K562 (cell line): ENCODE measurements around the gene TENM4. TPM values are rescaled to one million over a fixed set of nuclear protein-coding genes. Genes with fewer than 3 reads are reported as not detected.

Source experiments
- ATAC-seq: fragments of 200-7000 bp; cut with Tn5 transposase; 3 replicates; pipeline ENCODE4 v1.9.1; 2020; ENCODE audit warnings: moderate library complexity
- BruUV-seq: library from RNA; stranded (reverse); fragments of 400-500 nt; replicated peaks from 2 replicates; lab custom pipeline; 2021; lab: Mats Ljungman, UMichigan
- CTCF ChIA-PET: fragments of 300-600 bp; formaldehyde crosslinking; extraction: SDS; loops from one replicate; lab custom pipeline; 2021; ENCODE audit warnings: low intra/inter-chr PET ratio; lab: Yijun Ruan, JAX
- POLR2A ChIA-PET: fragments of 300-600, 350-650 bp; sonication (Branson Sonifier 250); formaldehyde crosslinking; extraction: SDS; loops from one replicate; lab custom pipeline; 2021; ENCODE audit warnings: antibody characterized with exemption, inconsistent platforms; lab: Yijun Ruan, JAX
- DNase-seq, 4 experiments: peaks; one replicate each; pipeline versions ENCODE4 v3.0.0 to v3.0.0-alpha.2; 2011 to 2018; ENCODE audit warnings: low spot score in 3 of 4, mixed read lengths in 3 of 4; ENCODE audit errors: extremely low read depth in 1 of 4
- FAIRE-seq: peaks from 2 replicates; lab custom pipeline; 2011; peaks lifted over from hg19 to GRCh38; lab: Jason Lieb, UNC
- H2AFZ ChIP-seq: 2 replicates; pipeline ENCODE4 v1.6.0; 2011; ENCODE audit warnings: low read depth, low read length, control low read depth, inconsistent platforms
- H3K27ac ChIP-seq: fragments of 200-600 bp; 3 replicates; pipeline ENCODE4 v1.8.0; 2011; ENCODE audit warnings: low read depth, mild to moderate bottlenecking, control low read depth, inconsistent platforms, low read length, moderate library complexity, mixed read lengths; ENCODE audit errors: extremely low read depth
- H3K27me3 ChIP-seq, 2 experiments: fragments of 300-600 bp in 1 of 2; 2 replicates in 1 of 2; 3 replicates in 1 of 2; pipeline versions ENCODE4 v1.6.0 to v1.8.0; 2011; ENCODE audit warnings: inconsistent platforms in 2 of 2, low read length in 2 of 2, mild to moderate bottlenecking in 1 of 2, mixed read lengths in 1 of 2, moderate library complexity in 1 of 2; ENCODE audit not compliant: control insufficient read depth in 2 of 2, insufficient read depth in 2 of 2
- H3K36me3 ChIP-seq: fragments of 300-600 bp; 3 replicates; pipeline ENCODE4 v1.8.0; 2011; ENCODE audit warnings: mild to moderate bottlenecking, low read length, inconsistent platforms; ENCODE audit not compliant: control insufficient read depth, insufficient read depth
- H3K4me1 ChIP-seq, 2 experiments: fragments of 200-600 bp in 1 of 2; replicated peaks in 1 of 2; 2 replicates in 1 of 2; 3 replicates in 1 of 2; pipeline versions ENCODE4 v1.5.1 to v1.8.0; 2011; ENCODE audit warnings: inconsistent platforms in 2 of 2, low read length in 2 of 2, mild to moderate bottlenecking in 1 of 2, mixed read lengths in 1 of 2, moderate library complexity in 1 of 2; ENCODE audit not compliant: control insufficient read depth in 2 of 2, insufficient read depth in 2 of 2
- H3K4me2 ChIP-seq: 2 replicates; pipeline ENCODE4 v1.6.1; 2011; ENCODE audit warnings: low read length, control low read depth, inconsistent platforms, mixed read lengths; ENCODE audit not compliant: insufficient read depth
- H3K4me3 ChIP-seq: fragments of 200-600 bp; sonication (generic), shearing (Covaris generic); 2 replicates; pipeline ENCODE4 v1.5.1; 2016; ENCODE audit warnings: control low read depth, inconsistent platforms
- H3K79me2 ChIP-seq: fragments of 200-600 bp; 3 replicates; pipeline ENCODE4 v1.8.0; 2011; ENCODE audit warnings: low read length, inconsistent platforms; ENCODE audit not compliant: control insufficient read depth, insufficient read depth
- H3K9ac ChIP-seq, 2 experiments: 2 replicates each; pipeline versions ENCODE4 v1.6.0 to v1.6.1; 2011; ENCODE audit warnings: low read depth in 2 of 2, low read length in 2 of 2, control low read depth in 1 of 2, inconsistent platforms in 1 of 2, mild to moderate bottlenecking in 1 of 2, mixed read lengths in 1 of 2; ENCODE audit not compliant: insufficient read depth in 1 of 2
- H3K9me1 ChIP-seq: one replicate; pipeline ENCODE4 v1.6.0; 2011; ENCODE audit warnings: inconsistent platforms, mild to moderate bottlenecking, low read length, moderate library complexity; ENCODE audit not compliant: control insufficient read depth, insufficient read depth
- H3K9me3 ChIP-seq: replicated peaks from 2 replicates; pipeline ENCODE4 v1.5.1; 2011; ENCODE audit warnings: low read depth, low read length, inconsistent platforms; ENCODE audit not compliant: control insufficient read depth, insufficient read depth
- H4K20me1 ChIP-seq: replicated peaks from 2 replicates; pipeline ENCODE4 v1.6.1; 2011; ENCODE audit warnings: low read length, inconsistent platforms, mixed read lengths; ENCODE audit not compliant: control insufficient read depth, insufficient read depth
- ADNP ChIP-seq: fragments of 200-800 bp; sonication (Bioruptor generic); IDR thresholded peaks from 2 replicates; pipeline ENCODE4 v1.6.1; 2016; ENCODE audit warnings: missing genetic modification characterization, missing compliant biosample characterization
- MYBL2 ChIP-seq, 2 experiments: fragments of 450-650 bp in 1 of 2; sonication (generic) in 1 of 2; formaldehyde crosslinking in 1 of 2; IDR thresholded peaks; 2 replicates each; pipeline versions ENCODE4 v1.6.1 to v1.8.1; 2017 to 2022; ENCODE audit warnings: borderline replicate concordance in 1 of 2, inconsistent platforms in 1 of 2, low read depth in 1 of 2, mild to moderate bottlenecking in 1 of 2, missing genetic modification reagents in 1 of 2, moderate library complexity in 1 of 2
- NCOR1 ChIP-seq: fragments of 450-650 bp; IDR thresholded peaks from 2 replicates; pipeline ENCODE4 v1.6.1; 2016; ENCODE audit warnings: mild to moderate bottlenecking, moderate library complexity
- NFE2L1 ChIP-seq: fragments of 450-650 bp; IDR thresholded peaks from 2 replicates; pipeline ENCODE4 v1.6.1; 2016; ENCODE audit warnings: missing genetic modification characterization, low read depth, mild to moderate bottlenecking, missing compliant biosample characterization, moderate library complexity, borderline replicate concordance
- RBM25 ChIP-seq: fragments of 200-400 bp; formaldehyde crosslinking; IDR thresholded peaks from 2 replicates; pipeline ENCODE4 v1.6.1; 2018; ENCODE audit warnings: low read length, low read depth, moderate library complexity; ENCODE audit not compliant: severe bottlenecking
- YY1 ChIP-seq, 3 experiments: IDR thresholded peaks; 2 replicates each; pipeline ENCODE4 v1.6.1; 2011; ENCODE audit warnings: low read length in 2 of 3, mild to moderate bottlenecking in 2 of 3, moderate library complexity in 2 of 3, borderline replicate concordance in 1 of 3, control low read depth in 1 of 3, low read depth in 1 of 3; ENCODE audit not compliant: insufficient read depth in 3 of 3, insufficient replicate concordance in 2 of 3, control insufficient read depth in 1 of 3, insufficient read length in 1 of 3; ENCODE audit errors: extremely low read depth in 1 of 3
- ZBTB1 ChIP-seq: sonication (generic); formaldehyde crosslinking; IDR thresholded peaks from 2 replicates; pipeline ENCODE4 v1.8.1; 2023; ENCODE audit warnings: missing genetic modification reagents, low read depth, mild to moderate bottlenecking, borderline replicate concordance
- WGBS: fragments of 100-300 bp; shearing (Covaris generic); methylation state at CpG from one replicate; pipeline ENCODE4 v1.1.6; 2016; ENCODE audit warnings: low coverage, mixed read lengths; ENCODE audit not compliant: insufficient coverage; ENCODE audit errors: missing lambda C conversion rate; 5-methylcytosine and 5-hydroxymethylcytosine counted together
- in situ Hi-C: fragments of 300-500 bp; cut with MboI; formaldehyde crosslinking; loops from 4 replicates; pipeline ENCODE4 v1.15.0; 2018; ENCODE audit warnings: inconsistent platforms, mixed read lengths
- intact Hi-C: fragments of 100-400 bp; cut with micrococcal nuclease; formaldehyde crosslinking; loops from 2 replicates; pipeline ENCODE4 v1.14.2; 2022
- polyA plus RNA-seq, 8 experiments: library from polyadenylated mRNA; depleted of rRNA in 4 of 8; stranded (reverse) in 5 of 8; unstranded in 3 of 8; fragments of >200 nt; fragmentation: Nextera tagmentation in 2 of 8; fragmentation: Illumina TruSeq in 1 of 8; extraction: Ambion mirVana in 2 of 8; extraction: Trizol in 1 of 8; gene quantifications; 2 replicates each; pipeline versions ENCODE4 v1.2.1 to v1.2.3, GENCODE V29; 2011 to 2014; ENCODE audit warnings: inconsistent platforms in 1 of 8, missing spikeins in 1 of 8
- total RNA-seq, 7 experiments: library from RNA; depleted of rRNA in 6 of 7; stranded (reverse); fragments of >200 nt in 6 of 7; fragmentation: Illumina TruSeq in 2 of 7; extraction: Trizol in 2 of 7; gene quantifications; 2 replicates each; pipeline versions ENCODE4 v1.2.1 to v1.2.3, GENCODE V29; 2011 to 2021; ENCODE audit warnings: low replicate concordance in 1 of 7
- TF ChIP-seq, protein P1 (sequence below): IDR thresholded peaks from 2 replicates; pipeline ENCODE4 v1.6.1; 2011; ENCODE audit not compliant: insufficient read length; ENCODE audit errors: extremely low read depth
- TF ChIP-seq, protein P2 (sequence below): fragments of 250-450 bp; sonication (Bioruptor Pico); IDR thresholded peaks from 2 replicates; pipeline ENCODE4 v1.5.0; 2020; ENCODE audit warnings: mild to moderate bottlenecking
- TF ChIP-seq, protein P3 (sequence below): sonication (generic); formaldehyde crosslinking; IDR thresholded peaks from 2 replicates; pipeline ENCODE4 v1.8.1; 2023; ENCODE audit warnings: mild to moderate bottlenecking, missing genetic modification reagents

Gene TENM4
- total and polyA plus RNA-seq, 9 of the 15 experiments (the other 6 are each of a cell fraction or from before 2014, with no cell fraction given) = 0.16 TPM; not detected in 8

DNA sequence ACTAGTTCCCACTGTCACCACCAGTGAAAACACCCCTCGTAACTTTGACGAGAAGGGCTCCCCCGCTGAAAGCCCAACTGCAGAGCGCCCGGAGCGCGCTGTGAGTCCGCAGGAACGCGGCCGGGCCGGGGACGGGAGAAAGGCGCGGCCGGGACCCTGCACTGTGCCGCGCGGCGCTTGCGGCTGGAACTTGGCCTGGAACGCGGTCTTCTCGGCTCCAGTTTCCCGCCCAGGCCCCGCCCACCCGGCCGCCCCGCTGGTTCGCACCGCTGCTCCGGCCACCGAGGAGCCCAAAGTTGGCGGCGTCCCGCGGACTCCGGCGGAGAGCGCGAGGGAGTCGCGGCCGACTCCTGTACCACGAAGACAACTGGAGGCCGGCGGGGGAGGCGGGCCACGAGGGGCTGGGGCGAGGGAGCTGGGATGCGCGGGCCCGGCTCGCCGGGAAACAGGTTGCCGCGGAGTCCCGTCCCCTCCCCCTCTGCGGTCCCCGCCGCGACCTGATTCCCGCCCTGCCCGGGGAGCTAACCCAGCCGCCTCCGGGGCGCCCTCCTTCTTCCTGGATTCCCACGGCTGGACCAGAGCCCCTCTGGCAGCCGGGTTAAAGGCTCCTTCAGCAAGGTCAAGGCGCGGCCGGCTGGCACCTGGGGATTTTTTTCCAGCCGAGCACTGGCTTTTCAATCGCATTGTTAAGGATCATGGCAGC lies 3.4 kb downstream of the TENM4 start:
- 33% methylated on average over 9 of the region's 74 CpGs for WGBS
- Histone ChIP-seq H2AFZ (no peak overlapping the region), H3K79me2 (no peaks in the 10 kb centered on the region), H3K9me1 (no peaks in the 10 kb centered on the region), H3K27me3 (peaks cover 4 to 49% of the 10 kb centered on the region in 2 experiments; a peak in 3 of 5 replicates), H3K9ac (no peak overlapping the region), H3K27ac (no peak overlapping the region), H3K4me2 (no peak overlapping the region), H3K9me3 (no peaks in the 10 kb centered on the region), H3K4me1 (peaks cover 0 to 12% of the 10 kb centered on the region in 2 experiments; a peak in 2 of 5 replicates), H3K4me3 (no peak overlapping the region), H3K36me3 (no peaks in the 10 kb centered on the region), H4K20me1 (no peaks in the 10 kb centered on the region; the same call in 1 of the 2 replicates)
- ATAC-seq (no peak), DNase-seq (no peak), FAIRE-seq (no peak)
- BruUV-seq = no TSS peak
- in situ Hi-C loops (no loop called here), intact Hi-C loops (no loop called here)
- CTCF ChIA-PET = no interaction called here
- POLR2A ChIA-PET = no interaction called here
- TF ChIP-seq, protein P1, sequence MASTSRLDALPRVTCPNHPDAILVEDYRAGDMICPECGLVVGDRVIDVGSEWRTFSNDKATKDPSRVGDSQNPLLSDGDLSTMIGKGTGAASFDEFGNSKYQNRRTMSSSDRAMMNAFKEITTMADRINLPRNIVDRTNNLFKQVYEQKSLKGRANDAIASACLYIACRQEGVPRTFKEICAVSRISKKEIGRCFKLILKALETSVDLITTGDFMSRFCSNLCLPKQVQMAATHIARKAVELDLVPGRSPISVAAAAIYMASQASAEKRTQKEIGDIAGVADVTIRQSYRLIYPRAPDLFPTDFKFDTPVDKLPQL = no peak
- TF ChIP-seq NFE2L1 (tag) = no peak
- TF ChIP-seq, protein P2, sequence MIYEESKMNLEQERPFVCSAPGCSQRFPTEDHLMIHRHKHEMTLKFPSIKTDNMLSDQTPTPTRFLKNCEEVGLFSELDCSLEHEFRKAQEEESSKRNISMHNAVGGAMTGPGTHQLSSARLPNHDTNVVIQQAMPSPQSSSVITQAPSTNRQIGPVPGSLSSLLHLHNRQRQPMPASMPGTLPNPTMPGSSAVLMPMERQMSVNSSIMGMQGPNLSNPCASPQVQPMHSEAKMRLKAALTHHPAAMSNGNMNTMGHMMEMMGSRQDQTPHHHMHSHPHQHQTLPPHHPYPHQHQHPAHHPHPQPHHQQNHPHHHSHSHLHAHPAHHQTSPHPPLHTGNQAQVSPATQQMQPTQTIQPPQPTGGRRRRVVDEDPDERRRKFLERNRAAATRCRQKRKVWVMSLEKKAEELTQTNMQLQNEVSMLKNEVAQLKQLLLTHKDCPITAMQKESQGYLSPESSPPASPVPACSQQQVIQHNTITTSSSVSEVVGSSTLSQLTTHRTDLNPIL (CRISPR knock-in tag) = no peak
- TF ChIP-seq MYBL2 (IDR thresholded peaks at IDR 0.05; ENCODE audit: low read depth) = no peak
- no peak for TF ChIP-seq MYBL2 (CRISPR knock-in tag; IDR thresholded peaks at IDR 0.05; ENCODE audit: borderline replicate concordance)
- no peak for TF ChIP-seq YY1 (IDR thresholded peaks at IDR 0.05; ENCODE audit: borderline replicate concordance in 1 of 3, control insufficient read depth in 1 of 3, extremely low read depth in 1 of 3, insufficient read depth in 3 of 3, insufficient read length in 1 of 3, insufficient replicate concordance in 2 of 3, low read depth in 1 of 3, low read length in 2 of 3)
- TF ChIP-seq ZBTB1 (CRISPR knock-in tag) = no peak
- no peak for TF ChIP-seq RBM25
- TF ChIP-seq ADNP = no peak
- TF ChIP-seq NCOR1 = no peak
- TF ChIP-seq, protein P3, sequence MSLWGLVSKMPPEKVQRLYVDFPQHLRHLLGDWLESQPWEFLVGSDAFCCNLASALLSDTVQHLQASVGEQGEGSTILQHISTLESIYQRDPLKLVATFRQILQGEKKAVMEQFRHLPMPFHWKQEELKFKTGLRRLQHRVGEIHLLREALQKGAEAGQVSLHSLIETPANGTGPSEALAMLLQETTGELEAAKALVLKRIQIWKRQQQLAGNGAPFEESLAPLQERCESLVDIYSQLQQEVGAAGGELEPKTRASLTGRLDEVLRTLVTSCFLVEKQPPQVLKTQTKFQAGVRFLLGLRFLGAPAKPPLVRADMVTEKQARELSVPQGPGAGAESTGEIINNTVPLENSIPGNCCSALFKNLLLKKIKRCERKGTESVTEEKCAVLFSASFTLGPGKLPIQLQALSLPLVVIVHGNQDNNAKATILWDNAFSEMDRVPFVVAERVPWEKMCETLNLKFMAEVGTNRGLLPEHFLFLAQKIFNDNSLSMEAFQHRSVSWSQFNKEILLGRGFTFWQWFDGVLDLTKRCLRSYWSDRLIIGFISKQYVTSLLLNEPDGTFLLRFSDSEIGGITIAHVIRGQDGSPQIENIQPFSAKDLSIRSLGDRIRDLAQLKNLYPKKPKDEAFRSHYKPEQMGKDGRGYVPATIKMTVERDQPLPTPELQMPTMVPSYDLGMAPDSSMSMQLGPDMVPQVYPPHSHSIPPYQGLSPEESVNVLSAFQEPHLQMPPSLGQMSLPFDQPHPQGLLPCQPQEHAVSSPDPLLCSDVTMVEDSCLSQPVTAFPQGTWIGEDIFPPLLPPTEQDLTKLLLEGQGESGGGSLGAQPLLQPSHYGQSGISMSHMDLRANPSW (CRISPR knock-in tag) = no peak
